ENCODE data around the gene CISD3. TPM values are rescaled to one million over a fixed set of nuclear protein-coding genes. Genes with fewer than 3 reads are reported as not detected.

Gene CISD3
- total and polyA plus RNA-seq, 8 donors = 27.5 to 44.3 (median 30.9) TPM

GRCh38 chr17:38779965-38780752, 50.0 kb downstream of the CISD3 start:
- ATAC-seq (no peak), DNase-seq (no peak), FAIRE-seq (no peak)
- 88 to 89% methylated on average over 23 of the region's 23 CpGs for WGBS, 2 donors
- no peaks in the 10 kb centered on the region for H3K9me3 ChIP-seq
- peaks cover 0 to 72% (median 46%) of the 10 kb centered on the region in 3 donors for H3K36me3 ChIP-seq
- no peak overlapping the region for H3K27ac ChIP-seq
- no peaks in the 10 kb centered on the region for H3K27me3 ChIP-seq
- no peak overlapping the region for H3K4me3 ChIP-seq
- intact Hi-C loops (cut with DNase I) = no loop called here
- no peaks in the 10 kb centered on the region for H3K4me1 ChIP-seq
- TF ChIP-seq, protein P1, sequence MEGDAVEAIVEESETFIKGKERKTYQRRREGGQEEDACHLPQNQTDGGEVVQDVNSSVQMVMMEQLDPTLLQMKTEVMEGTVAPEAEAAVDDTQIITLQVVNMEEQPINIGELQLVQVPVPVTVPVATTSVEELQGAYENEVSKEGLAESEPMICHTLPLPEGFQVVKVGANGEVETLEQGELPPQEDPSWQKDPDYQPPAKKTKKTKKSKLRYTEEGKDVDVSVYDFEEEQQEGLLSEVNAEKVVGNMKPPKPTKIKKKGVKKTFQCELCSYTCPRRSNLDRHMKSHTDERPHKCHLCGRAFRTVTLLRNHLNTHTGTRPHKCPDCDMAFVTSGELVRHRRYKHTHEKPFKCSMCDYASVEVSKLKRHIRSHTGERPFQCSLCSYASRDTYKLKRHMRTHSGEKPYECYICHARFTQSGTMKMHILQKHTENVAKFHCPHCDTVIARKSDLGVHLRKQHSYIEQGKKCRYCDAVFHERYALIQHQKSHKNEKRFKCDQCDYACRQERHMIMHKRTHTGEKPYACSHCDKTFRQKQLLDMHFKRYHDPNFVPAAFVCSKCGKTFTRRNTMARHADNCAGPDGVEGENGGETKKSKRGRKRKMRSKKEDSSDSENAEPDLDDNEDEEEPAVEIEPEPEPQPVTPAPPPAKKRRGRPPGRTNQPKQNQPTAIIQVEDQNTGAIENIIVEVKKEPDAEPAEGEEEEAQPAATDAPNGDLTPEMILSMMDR (IDR thresholded peaks at IDR 0.05) = no peak

DNA sequence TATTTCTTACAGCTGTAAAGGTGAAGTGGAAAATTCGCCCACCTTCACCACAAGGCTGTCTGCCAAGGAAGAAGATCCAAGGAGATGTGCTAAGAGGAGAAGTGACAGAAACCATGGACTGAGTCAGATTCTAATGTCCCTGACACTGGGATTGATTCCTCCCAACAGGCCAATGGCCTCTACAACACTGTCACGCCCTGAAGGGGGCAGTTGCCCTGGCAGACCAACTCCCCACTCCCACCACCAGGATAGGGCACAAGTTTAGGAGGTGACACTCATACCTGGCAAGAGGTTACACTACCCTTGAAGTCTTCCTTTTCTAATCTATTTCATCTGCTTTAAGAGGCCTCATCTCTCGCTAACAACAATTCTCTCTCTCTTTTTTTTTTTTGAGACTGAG, 53.1 kb downstream of the CISD3 start:
- no peak overlapping the region for H3K4me3 ChIP-seq
- no peaks in the 10 kb centered on the region for H3K4me1 ChIP-seq
- no peaks in the 10 kb centered on the region for H3K27me3 ChIP-seq
- no peak overlapping the region for H3K27ac ChIP-seq
- intact Hi-C loops (cut with DNase I) = no loop called here
- WGBS, 2 donors = 90 to 96% methylated on average over 3 of the region's 3 CpGs
- no peak for FAIRE-seq
- DNase-seq = no peak
- H3K9me3 ChIP-seq = no peaks in the 10 kb centered on the region
- ATAC-seq = no peak
- TF ChIP-seq, protein P1 (IDR thresholded peaks at IDR 0.05) = no peak
- H3K36me3 ChIP-seq = peaks cover 0 to 59% (median 36%) of the 10 kb centered on the region in 3 donors

Small RNA genes lying within 50 kb of the gene (microRNA-seq; reads per million reads assigned to microRNA genes)
- gene MIR4726 (0 reads per million in 2 donors), gene MIR4734 (0.39 to 0.59 reads per million in 2 donors)

Other genes starting within 250 kb of the CISD3 start
- gene SRCIN1, start 124.4 kb upstream of the CISD3 start, total RNA-seq = 1 to 10 TPM; 5.8 to 9.3 (median 8.2) TPM
- 10 to 100 TPM; 18.4 to 30.3 TPM for gene SRCIN1, start 124.4 kb upstream of the CISD3 start, polyA plus RNA-seq
- gene EPOP, start 55.4 kb upstream of the CISD3 start, total RNA-seq = 1 to 10 TPM; 2.4 to 4.3 (median 3.1) TPM
- gene EPOP, start 55.4 kb upstream of the CISD3 start, polyA plus RNA-seq = 1 to 10 TPM in 1 of 2 donors, under 1 TPM in 1; 0.49 to 1.4 TPM
- gene MLLT6, start 25.1 kb upstream of the CISD3 start, total RNA-seq = 100 to 1,000 TPM in 1 of 6 donors, 10 to 100 TPM in 5; 51.3 to 112 (median 67.4) TPM
- 100 to 1,000 TPM in 1 of 2 donors, 10 to 100 TPM in 1; 69.9 to 181 TPM for gene MLLT6, start 25.1 kb upstream of the CISD3 start, polyA plus RNA-seq
- gene PCGF2, start 18.0 kb downstream of the CISD3 start, total RNA-seq = 10 to 100 TPM; 12.9 to 25.2 (median 21.1) TPM
- gene PCGF2, start 18.0 kb downstream of the CISD3 start, polyA plus RNA-seq = 10 to 100 TPM; 39.2 to 39.6 TPM
- gene PSMB3, start 22.4 kb downstream of the CISD3 start, total RNA-seq = 10 to 100 TPM; 27.7 to 74.7 (median 54.5) TPM
- 100 to 1,000 TPM; 104 to 107 TPM for gene PSMB3, start 22.4 kb downstream of the CISD3 start, polyA plus RNA-seq
- gene PIP4K2B, start 69.2 kb downstream of the CISD3 start, total RNA-seq = 10 to 100 TPM in 5 of 6 donors, 1 to 10 TPM in 1; 9.0 to 22.2 (median 11.7) TPM
- gene PIP4K2B, start 69.2 kb downstream of the CISD3 start, polyA plus RNA-seq = 10 to 100 TPM; 14.2 to 17.0 TPM
- 10 to 100 TPM in 1 of 6 donors, 1 to 10 TPM in 5; 7.5 to 11.4 (median 8.0) TPM for gene CWC25, start 95.0 kb downstream of the CISD3 start, total RNA-seq
- 10 to 100 TPM; 19.4 to 24.0 TPM for gene CWC25, start 95.0 kb downstream of the CISD3 start, polyA plus RNA-seq
- gene RPL23, start 123.4 kb downstream of the CISD3 start, total RNA-seq = 100 to 1,000 TPM; 569 to 994 (median 828) TPM
- 1,000 to 10,000 TPM; 1,404 to 1,507 TPM for gene RPL23, start 123.4 kb downstream of the CISD3 start, polyA plus RNA-seq
- 10 to 100 TPM; 48.2 to 98.6 (median 60.9) TPM for gene LASP1, start 139.7 kb downstream of the CISD3 start, total RNA-seq
- 10 to 100 TPM; 35.7 to 36.0 TPM for gene LASP1, start 139.7 kb downstream of the CISD3 start, polyA plus RNA-seq
- under 1 TPM in 1 of 6 donors, not detected in 5; 0.06 TPM for gene FBXO47, start 237.1 kb downstream of the CISD3 start, total RNA-seq
- gene FBXO47, start 237.1 kb downstream of the CISD3 start, polyA plus RNA-seq = not detected

Measured in pancreas (tissue), 10 donors.